Measurements from ENCODE around the gene INO80C. TPM values are rescaled to one million over a fixed set of nuclear protein-coding genes. Genes with fewer than 3 reads are reported as not detected.

Gene INO80C
- total RNA-seq, 1 donor from 2014 or later = 12.9 TPM

DNA sequence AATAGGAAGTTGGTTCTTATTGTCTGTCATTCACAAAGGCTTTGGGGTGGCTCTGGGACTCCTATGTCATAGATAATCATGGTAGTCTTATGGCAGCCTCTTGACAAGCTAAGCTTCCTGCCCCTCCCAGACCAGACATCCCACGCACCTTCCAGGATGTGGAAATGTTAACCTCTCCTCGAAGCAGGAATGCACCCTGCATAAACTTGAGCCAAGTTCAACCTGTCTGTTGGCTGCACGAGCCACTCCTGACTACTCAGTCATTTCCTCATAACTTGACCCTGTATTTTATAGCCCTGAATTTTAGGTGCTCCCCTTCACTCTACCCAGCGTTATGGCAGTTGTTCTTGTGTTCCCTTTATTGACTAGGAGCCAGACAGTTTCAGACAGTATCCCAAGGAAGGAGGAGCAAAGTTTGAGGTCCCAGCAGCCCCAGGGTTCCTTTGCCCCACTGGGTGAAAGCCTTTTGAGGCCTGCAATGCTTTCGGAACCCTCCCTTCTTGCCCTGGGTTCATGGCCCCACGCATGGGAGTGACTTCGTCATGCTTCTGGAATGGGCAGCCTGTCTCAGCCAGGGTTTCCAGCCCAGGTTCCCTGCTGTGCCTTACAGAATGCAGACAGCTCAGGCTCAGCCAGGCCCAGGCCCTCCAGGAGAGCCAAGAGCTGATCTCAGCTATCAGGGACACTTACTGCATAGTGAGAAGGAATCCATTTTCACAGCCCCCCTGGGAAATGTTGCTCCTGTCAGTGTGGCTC is 15.6 kb upstream of the INO80C start:
- no peak for DNase-seq (ENCODE audit: low read depth in 2 of 2)

DNA sequence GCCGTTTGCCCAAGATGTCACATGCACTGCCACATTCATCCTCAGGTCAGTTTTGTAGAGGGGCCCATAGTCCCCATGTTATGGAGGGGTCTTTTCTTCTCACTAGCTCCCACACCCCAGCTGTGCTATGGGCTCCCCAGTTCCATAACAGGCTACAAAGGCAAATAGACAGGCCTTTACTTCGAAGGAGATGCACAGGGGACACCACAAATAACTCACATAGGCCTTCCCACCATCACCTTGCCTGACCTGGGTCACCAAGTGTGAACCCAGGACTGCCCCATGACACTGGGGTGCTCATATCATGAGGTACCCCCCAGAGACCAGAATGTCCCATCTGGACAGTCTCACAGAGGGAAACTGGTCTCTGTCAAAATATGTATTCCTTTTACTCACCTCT is 15.0 kb upstream of the INO80C start:
- DNase-seq (ENCODE audit: low read depth in 2 of 2) = no peak

DNA sequence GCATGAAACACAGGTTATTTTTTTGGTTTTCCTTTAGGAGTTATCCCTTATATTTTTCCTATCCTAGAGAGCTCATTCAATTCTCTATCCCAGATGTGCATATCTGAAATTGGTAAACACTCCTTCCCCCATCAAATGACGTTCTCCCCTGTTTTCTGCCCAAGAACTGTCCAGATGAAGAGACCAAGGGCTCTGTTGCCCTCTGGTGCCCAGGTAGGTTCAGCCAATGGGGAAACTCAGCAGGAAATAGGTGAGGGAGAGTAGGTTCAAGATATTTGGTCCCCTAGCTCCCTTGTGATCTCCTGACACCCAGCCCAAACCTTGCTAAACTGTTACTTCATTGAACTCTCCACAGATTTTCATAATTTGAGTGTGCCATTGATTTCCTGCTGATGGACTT is 14.1 kb upstream of the INO80C start:
- DNase-seq (ENCODE audit: low read depth in 2 of 2) = no peak

DNA sequence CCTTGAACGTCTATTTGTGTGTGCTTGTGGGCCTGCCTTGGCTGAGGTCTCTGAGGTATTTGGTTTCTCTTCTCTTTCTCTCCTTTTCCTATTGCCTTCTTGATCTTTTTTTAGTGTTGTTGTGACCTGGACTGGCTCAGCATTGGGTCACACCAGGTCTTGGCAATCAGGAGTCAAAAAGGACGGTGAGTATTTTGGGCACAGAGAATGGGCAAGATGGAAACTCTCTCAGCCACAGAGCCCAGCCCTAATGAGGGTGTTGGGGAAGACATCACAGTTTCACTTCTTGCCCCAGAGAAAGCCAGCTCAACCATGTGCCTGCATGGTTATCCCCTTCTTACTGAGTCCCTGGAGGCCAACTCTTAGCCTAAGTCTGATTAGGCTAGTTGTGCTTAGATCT is 13.7 kb upstream of the INO80C start:
- DNase-seq (ENCODE audit: low read depth in 2 of 2) = no peak

DNA sequence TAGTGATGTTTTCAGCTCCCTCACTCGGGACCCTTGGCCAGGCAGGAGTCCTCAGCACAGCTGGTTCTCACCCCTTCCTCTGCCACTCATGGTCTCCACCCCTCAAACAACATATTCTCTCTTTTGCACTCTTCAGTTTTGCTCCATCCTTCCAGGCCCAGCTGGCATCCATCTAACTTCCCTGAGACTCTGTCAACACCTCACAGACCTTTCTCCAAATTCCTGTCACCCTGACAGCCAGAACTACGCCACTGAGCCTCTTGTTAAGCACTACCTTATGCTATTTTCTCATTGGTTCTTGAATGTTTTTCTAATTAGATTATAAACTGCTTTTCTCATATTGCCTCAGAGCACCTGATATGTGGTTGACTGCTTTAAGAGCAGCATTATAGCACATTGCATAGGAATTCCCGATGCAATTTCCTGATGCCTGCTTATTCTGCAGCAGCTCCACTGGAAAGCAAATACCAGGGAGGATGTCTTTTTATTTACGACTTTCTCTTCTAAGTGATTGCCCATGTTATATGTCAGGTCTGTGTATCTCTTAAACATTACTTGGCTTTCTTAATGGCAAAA is 12.4 kb upstream of the INO80C start:
- DNase-seq (ENCODE audit: low read depth in 2 of 2) = no peak

DNA sequence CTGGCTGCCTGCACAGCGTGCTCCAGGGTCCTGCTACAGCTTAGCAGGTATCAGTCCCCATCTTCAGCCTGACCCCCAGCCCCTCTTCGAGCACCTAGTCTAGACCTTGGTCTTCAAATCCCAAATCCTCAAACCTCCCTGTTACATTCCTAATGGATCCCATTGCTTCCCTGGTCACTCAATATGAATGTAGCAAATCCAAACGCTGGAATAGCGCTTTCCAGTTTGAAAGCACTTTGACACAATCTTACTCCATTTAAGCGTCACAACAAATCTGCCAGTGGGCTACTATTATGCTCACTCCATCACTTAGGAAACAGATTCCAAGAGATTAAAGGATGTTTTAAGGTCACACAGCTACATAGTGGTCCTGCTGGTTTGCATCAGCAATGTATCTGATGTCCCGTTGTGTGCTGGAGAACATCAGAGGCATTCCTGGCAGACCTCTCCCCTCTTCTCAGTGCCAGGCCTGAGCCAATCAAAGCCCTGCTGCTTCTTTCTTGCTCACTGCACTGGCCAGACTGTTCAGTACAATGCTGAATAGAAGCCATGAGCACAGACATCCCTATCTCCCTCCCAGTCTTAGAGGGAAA is 11.1 kb upstream of the INO80C start:
- DNase-seq (ENCODE audit: low read depth in 2 of 2) = no peak

DNA sequence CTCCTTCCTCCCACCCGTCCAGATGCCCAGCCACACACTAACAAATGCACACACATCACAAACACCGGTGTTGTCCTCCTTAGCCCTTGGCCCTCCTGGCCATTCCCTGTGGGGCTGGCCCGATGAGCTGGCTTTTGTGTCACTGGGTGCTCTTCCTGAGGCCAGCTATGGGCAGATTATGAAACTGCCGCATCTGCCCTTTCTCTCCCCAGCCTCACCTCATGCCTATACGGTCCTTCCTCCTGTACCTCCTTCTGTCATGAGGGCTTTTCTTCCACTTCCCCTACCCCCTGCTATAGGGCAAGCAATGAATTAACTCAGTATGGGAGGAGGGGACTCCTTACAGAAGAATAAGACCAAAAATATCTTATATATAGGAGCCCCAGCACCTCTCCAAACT is 10.3 kb upstream of the INO80C start:
- DNase-seq (ENCODE audit: low read depth in 2 of 2) = no peak

DNA sequence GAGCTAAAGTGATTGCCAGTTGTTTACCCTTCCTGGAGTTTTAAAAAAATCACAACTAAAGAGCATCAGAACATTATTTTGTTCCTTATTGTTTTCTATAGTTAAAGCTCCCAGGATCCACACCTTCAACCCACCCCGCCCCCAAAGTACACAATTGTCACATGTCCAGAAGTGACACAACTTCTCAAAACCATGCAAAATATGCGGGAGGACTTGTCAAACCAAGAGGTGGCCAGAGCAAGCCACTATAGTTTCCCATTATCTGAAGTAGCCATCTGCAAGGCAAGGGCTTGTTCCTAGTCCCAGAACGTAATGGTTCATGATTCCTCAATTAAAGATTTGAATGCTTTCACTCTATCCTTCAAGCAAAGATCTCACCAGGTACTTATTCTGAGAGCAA is 9.9 kb upstream of the INO80C start:
- DNase-seq (ENCODE audit: low read depth in 2 of 2) = no peak

DNA sequence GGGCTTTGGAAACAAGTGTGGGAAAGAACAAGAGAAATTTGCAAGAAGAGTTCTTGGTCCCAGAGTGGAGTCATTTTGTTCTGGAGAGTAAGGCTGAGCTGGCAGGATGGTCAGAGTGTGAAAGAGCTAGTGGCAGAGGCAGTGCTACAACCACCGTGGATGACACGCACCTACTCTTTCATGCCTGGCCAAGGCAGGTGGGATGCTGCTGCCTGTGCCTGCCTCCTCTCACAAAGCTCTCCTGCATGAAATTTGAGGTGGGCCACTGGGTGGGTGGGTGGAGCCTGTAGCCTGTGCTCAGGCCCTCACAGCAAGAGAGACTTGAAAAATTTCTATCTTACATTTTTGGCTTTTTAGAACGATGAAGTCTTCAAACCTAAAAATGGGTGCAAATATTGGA is 9.4 kb upstream of the INO80C start:
- DNase-seq (ENCODE audit: low read depth in 2 of 2) = no peak

DNA sequence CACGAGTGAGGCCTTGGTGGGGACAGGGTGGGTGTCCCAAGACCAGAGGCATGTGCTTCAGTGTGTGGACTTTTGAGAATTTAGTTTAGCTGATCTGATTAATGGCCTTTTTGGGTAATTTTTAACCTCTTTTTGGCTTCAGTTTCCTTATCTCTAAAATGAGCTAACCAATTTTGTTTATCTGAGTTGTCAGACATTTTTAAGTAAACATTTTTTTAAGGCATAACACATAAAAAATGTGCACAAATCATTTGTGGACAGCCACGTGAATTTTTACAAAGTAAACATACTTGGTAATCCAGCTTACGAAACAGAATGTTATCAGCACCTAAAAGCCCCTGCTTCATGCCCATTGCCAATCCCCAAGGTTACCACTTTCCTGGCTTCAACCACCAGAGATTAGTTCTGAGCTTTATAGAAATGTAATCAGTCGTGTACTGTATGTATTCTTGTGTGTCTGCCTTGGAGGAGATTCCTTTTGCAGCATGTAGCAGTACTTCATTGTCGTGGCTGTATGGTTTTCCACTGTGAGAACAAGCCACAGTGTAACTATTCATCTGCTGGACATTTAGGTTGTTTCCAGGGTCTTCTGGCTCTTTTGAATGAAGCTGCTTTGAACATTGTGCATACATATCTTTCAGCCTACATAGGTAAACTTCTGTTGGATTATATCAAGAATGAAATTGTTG is 8.4 kb upstream of the INO80C start:
- no peak for DNase-seq (ENCODE audit: low read depth in 2 of 2)

DNA sequence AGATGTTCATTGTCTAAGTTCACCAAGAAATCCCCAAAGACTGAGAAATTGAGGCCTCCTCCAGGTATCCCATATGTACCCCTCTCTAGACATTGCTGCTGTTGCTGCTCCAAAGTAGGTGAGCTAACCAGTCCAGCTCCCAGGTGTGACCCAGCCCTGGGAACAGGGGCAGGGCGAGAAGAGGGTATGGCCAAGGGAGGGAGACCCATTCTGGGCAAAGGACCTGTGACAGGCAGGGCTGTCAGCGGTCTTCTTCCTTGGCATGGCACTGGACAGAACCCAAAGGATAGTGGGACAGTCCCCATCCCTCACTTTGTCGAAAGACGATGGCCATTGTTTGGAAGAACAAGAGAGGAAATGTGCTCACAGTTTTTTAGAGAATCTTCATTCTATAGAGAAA is 7.2 kb upstream of the INO80C start:
- no peak for DNase-seq (ENCODE audit: low read depth in 2 of 2)

DNA sequence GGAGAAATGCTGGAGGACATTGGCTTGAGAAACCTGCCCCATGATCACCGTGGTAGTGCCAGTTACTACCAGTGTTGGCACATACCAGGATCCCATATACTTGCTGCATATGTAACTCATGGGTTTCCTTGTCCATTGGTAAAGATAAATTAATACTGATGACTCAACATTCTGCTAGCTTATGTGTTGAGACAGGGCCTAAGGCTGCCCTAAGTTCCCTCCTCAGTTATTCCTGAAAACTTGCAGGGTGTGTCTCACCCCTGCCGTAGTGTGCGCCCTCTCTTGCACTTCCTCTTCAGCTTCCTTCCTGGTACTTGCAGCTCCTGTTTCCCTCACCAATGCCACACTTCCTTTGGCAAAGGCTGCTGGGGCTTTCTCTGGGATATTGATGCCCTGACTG is 4.3 kb upstream of the INO80C start:
- peak in 1 of 2 donors; percentile 7 for DNase-seq (ENCODE audit: low read depth in 2 of 2)

DNA sequence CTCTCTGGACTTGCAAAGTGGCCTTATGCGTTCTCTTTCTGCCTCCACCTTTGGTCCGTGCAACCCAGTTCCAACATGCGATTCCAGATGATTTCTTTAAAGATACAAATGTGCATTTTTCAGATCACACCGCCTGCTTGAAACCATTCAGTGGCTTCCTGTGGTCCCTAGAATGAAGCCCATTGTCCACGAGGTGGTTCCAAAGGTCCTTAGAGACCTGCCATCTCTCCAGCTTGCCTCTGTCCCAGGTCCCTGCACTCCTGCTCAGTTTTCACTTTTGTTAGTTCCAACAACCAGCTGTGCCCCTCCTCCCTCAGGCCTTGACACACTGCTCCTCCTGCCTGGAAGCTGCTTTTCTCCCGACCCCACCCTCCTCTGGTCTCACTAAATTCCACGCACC is 3.6 kb upstream of the INO80C start:
- no peak for DNase-seq (ENCODE audit: low read depth in 2 of 2)

DNA sequence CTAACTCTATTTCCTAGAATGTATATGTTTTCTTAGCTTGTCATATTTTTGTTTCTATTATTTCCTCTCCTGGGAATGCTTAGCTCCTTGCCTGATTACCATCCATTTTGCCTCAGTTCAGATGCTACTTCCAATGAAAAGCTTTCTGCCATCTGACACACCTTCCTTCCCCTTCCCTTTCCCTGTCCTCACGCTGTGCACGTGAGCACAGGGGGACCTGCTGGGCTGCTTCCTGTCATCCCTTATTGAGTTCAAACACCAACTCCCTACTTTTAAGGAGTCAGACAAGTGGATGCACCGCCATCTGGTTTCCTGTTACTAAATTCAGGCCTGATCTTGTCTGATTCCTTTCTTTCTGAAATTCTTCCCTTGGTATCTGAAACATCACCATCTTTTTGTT is 2.4 kb upstream of the INO80C start:
- DNase-seq (ENCODE audit: low read depth in 2 of 2) = no peak

DNA sequence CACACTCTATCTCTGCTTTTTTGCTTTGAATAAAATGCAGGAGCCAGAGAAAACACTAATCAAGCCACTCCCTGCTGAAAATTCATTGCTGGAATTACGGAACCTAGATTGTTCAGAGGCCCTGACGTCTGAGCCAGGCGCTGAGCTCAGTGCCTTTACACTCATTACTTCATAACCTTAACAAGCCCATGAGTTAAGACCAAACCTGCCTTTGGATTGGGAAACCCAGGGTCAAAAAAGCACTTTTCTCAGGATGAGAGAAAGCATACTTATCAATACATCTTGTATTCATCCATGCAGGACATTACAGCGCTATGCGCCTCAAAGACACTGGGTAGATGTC is 762 bp downstream of the INO80C start:
- peak; percentile 45 to 53 for DNase-seq (ENCODE audit: low read depth in 2 of 2)

DNA sequence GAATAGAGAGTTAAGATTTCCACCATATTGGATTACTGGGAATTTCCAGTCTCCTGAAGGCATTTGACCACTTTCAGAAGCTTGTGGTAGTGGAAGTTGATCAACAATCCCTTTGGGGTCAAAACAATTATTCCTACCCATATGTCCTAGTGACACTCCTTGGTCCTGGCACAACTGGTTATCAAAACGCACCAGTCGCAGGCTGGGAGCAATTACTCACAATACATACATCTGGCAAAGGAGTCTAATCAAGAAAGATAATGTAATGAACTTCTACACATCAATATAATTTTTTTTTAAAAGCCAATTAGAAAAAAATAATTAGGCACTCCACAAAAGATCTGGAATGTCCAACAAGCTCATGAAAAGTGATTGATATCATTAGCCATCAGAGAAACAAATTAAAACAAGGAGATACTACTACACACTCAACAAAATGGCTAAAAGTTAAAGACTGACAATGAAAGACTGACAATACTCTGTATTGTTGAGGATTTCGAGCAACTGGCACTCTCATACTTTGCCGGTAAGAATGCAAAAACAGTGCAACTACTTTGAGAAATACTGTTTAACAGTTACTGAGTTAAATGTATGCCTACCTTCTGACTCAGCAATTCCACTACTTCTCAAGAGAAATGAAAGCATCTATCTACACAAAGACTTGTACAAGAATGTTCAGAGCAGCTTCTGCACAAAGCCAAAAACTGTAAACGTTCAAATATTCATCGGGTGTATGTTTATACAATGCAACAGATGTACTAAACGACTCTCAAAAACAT is 2.0 kb downstream of the INO80C start:
- peak in 1 of 2 donors; percentile 35 for DNase-seq (ENCODE audit: low read depth in 2 of 2)

DNA sequence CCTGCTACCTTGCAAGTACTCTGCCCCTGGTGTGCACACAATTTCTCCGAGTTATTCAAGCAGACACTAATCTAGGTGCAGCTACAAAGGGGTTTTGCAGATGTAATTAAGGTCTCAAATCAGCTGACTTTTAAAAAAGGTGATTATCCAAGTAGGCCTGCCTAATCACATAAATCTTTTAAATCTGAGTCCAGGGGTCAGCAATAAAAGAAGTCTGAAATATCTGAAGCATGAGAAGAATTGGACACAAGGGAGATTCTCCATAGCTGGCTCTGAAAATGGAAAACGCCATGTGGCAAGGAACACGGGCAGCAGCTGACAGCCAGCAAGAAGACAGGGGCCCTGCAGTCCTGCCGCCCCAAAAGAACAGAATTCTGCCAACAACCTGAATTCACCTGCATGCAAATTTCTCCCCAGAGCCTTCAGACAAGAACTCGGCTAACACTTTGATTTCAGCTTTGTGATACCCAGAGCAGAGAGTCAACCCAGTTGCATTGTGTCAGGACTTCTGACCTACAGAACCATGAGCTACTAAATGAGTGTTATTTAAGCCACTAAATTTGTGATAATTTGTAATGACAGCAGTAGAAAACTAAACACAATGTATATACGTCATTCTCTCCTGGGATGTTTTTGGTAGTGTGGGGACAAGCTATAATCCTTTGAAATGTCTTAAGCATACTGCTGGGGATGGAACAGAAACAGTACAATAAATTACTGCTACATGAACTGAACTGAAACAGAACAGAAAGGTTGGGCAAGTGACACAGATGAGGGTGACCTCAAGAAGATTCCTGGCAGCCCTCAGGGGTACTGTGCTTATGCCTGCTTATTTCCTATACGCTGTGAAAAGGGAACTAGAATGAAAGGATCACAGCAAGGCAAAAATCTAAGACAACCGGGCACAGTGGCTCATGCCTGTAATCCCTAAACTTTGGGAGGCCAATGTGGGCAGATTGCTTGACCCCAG is 3.2 kb downstream of the INO80C start:
- no peak for DNase-seq (ENCODE audit: low read depth in 2 of 2)

DNA sequence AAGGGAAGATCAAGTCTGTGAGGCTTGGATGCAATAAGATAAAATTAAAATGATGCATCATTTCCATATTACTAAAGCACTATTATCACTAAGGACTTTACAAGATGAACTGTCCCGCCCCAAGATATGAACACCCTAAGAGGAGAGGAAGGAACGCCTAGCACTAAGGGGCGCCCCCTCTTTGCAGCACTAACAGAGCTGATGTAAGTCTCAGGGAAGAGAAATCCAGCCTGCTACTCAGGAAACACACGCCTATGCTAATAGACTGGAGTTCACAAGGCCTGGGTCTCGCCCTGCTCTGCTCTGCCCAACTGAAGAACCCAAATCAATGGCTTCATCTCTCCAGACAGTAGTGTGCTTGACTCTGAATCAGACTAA is 6.1 kb downstream of the INO80C start:
- DNase-seq (ENCODE audit: low read depth in 2 of 2) = peak in 1 of 2 donors; percentile 56

DNA sequence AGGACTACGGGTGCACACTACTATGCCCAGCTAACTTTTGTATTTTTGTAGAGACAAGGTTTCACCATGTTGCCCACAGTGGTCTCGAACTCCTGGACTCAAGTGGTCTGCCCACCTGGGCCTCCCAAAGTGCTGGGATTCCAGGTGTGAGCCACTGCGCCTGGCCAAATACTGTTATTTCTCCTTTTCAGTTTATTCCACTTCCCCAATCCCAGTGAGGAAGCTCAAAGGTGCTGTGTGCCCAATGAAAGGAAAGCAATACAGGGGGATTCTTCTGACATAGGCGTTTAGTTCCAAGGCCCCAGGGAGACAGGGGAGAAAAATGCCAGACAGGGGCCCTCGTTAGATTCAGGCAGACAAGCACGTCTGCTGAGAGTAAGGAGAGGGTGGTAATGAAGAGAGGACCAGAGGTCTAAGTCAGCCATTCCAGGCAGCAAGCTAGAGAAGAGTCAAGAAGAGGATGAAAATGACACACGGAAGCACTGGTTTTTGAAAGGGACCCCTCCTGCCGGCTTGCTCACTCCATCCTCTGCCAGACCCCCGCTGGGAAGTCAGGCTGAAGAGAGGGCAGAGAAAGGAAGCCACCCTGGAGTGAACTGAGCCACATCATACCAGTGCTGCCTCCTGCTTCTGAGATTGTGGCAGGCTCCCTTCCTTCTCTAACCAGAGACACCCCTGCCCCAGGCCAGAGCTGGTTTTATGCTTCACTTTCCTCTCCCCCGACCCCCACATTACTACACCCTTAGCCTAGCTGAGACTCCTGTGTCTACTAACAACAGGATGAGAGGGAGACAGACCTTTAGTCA is 6.7 kb downstream of the INO80C start:
- no peak for DNase-seq (ENCODE audit: low read depth in 2 of 2)

DNA sequence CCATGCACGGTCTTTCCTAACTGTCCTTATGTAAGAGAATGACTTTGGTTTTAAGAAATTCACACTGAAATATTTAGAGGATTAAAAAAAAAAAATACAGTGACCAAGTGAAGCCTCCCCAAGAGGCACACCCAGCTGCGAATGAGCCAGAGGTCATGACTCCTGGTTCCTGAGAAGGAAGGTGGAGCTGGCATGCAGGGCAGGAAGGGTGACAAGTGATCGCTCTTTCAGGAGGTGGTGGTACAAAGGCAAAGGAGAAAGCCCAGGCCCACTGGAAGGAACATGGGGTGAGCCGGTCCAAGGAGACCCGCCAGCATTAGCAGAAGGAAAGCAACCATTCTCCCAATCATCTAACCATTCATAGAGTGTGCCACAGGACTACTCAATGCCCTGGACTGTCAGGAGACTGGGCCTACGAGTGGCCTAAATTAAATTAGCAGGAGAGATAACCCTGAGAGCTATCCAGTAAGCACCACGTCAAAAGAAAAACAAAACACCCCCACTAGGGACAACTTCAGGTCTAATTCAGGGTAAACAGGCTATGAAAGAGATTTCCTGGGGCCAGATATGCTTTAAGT is 7.8 kb downstream of the INO80C start:
- DNase-seq (ENCODE audit: low read depth in 2 of 2) = peak in 1 of 2 donors; percentile 34
